Measurements from ENCODE around the gene TIMELESS. TPM values are rescaled to one million over a fixed set of nuclear protein-coding genes. Genes with fewer than 3 reads are reported as not detected.

Gene TIMELESS
- total and polyA plus RNA-seq, 9 of the 15 experiments (the other 6 are each of a cell fraction or from before 2014, with no cell fraction given), result 11.9 to 59.2 (median 35.8) TPM

- TF ChIP-seq ZNF717 (CRISPR knock-in tag; IDR thresholded peaks at IDR 0.05) (no peak), PTRF (tag; IDR thresholded peaks at IDR 0.05) (no peak), CBFB (CRISPR knock-in tag; IDR thresholded peaks at IDR 0.05) (no peak), CHAMP1 (IDR thresholded peaks at IDR 0.05) (0 out of 2 replicates have a peak, but pooled peaks have one; percentile 24), ZNF354B (CRISPR knock-in tag; IDR thresholded peaks at IDR 0.05) (no peak), ZNF12 (CRISPR knock-in tag; IDR thresholded peaks at IDR 0.05) (no peak), XRCC3 (IDR thresholded peaks at IDR 0.05) (no peak), CBX3 (IDR thresholded peaks at IDR 0.05; ENCODE audit: borderline replicate concordance in 1 of 2, low read length in 2 of 2) (peak in 1 of 2 experiments; percentile 67; a peak in 1 of 3 replicates), CBX5 (IDR thresholded peaks at IDR 0.05; ENCODE audit: borderline replicate concordance, low read depth) (no peak), RBFOX2 (IDR thresholded peaks at IDR 0.05; ENCODE audit: low read depth, low read length) (peak; percentile 95), GTF2E2 (tag; IDR thresholded peaks at IDR 0.05) (peak; percentile 92), FOXK1 (CRISPR knock-in tag; IDR thresholded peaks at IDR 0.05; ENCODE audit: borderline replicate concordance) (no peak), CSDE1 (IDR thresholded peaks at IDR 0.05) (peak in 1 of 2 experiments; percentile 65; a peak in 2 of 4 replicates), ZNF311 (CRISPR knock-in tag; IDR thresholded peaks at IDR 0.05) (no peak), RFX5 (IDR thresholded peaks at IDR 0.05; ENCODE audit: low read depth, low read length) (0 out of 2 replicates have a peak, but pooled peaks have one; percentile 24), ZNF280B (CRISPR knock-in tag; IDR thresholded peaks at IDR 0.05) (no peak), POLR2AphosphoS5 (IDR thresholded peaks at IDR 0.05; ENCODE audit: control insufficient read depth, insufficient read depth, low read depth, low read length) (peak; percentile 92), TAF9B (IDR thresholded peaks at IDR 0.05; ENCODE audit: partially characterized antibody) (peak; percentile 91), ESRRB (CRISPR knock-in tag; IDR thresholded peaks at IDR 0.05; ENCODE audit: borderline replicate concordance) (no peak), ZEB2 (IDR thresholded peaks at IDR 0.05) (no peak; the same call in 1 of the 2 replicates), ZNF253 (CRISPR knock-in tag; conservative IDR thresholded peaks at IDR 0.05) (no peak), SAP30 (IDR thresholded peaks at IDR 0.05; ENCODE audit: borderline replicate concordance, insufficient read depth, low read depth, low read length, poor library complexity, severe bottlenecking) (peak; percentile 93), ZNF384 (IDR thresholded peaks at IDR 0.05; ENCODE audit: low read depth, low read length) (no peak; the same call in 1 of the 2 replicates), ZNF277 (CRISPR knock-in tag; IDR thresholded peaks at IDR 0.05; ENCODE audit: borderline replicate concordance) (no peak), FOXJ3 (CRISPR knock-in tag; IDR thresholded peaks at IDR 0.05) (no peak)
Observed at GRCh38 chr12:56468216-56469006, 19.2 kb upstream of the TIMELESS start, which contains the start of gene SPRYD4 (continued).
